ENCODE data around the gene ACAN.

ACAN gene

DNA sequence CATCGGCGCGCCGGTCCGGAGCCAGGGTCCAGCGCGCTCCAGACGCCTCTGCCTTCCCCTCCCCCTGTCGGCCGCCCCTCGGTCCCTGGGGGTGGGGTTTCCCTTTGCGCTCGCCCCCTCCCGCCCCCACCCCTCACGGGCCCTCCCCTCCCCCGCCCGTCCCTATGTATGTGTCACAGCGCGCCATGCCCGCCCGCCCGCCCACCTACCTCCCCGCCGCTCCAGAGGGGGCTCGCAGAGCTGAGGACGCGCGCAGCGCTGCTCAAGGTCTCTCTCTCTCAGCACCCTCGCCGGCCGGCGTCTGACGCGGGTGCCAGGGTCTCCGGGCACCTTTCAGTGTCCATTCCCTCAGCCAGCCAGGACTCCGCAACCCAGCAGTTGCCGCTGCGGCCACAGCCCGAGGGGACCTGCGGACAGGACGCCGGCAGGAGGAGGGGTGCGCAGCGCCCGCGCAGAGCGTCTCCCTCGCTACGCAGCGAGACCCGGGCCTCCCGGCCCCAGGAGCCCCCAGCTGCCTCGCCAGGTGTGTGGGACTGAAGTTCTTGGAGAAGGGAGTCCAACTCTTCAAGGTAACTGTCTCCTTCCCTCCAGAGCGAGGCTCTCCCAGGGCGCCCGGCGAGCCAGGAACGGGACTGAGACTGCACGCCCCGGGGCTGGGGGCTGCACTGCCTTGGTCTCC, at the start of gene ACAN:
ACAN (plus strand) TSS at position 196 of the 679 bp plus-strand sequence. CDS start 32,771 bp downstream, outside the sequence.
- DNase-seq, result no peak

DNA sequence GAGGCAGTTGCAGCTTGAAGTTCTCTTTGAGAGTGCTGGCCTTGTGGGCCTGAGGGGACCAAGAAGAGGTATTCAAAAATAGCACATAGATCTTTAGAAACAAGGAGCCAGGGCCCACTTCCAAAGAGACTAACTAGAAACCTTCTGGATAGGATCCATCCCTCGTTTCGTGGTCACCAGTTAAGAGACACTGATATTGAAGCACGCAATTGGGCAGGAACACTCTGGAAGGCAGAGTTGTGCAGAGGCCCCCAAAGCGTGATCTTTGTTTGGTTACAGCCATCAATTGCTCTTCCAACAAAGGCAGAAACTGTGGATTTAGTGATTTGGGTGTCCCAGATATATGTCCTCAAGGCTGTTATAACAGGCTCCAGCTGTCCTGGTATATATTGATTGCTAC, 46.7 kb upstream of the ACAN start:
- no peak for DNase-seq

DNA sequence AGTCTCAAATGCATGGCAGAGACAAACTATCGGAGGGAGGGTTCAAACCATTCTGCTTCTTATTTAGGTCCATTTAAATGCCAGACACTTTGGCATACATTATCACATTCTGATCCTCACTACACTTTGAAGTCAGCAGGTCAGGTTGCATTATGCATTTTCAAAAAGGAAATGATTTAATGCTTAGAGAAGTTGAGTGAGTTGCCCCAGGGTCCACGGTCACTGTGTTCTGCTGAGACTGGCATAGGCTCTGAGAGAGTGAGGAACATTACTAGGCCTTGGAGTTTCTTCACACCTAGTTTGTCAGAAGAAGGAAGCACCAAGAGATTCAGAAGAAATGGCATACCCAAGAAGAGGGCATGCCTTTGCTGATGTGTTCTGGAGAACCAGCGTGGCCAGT, 46.3 kb upstream of the ACAN start:
- DNase-seq, result no peak

DNA sequence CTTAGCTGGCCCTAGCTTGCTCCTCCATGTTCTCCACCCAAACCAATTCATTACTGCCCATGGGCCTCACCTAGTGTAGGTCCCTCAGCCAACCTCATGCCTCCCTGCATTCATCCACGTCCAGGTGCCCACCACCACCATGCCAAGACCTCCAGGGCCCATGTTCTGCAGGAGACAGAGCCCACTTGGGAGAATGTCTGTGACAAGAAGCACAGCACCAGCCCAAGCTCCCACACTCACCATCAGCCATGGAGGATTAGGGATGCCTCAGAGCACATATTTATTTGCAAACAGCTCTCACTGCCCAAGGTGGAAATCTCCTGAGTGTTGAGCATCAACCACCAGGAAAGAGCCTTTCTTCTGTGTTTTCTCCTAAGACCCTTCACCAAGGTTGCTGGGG, 43.4 kb upstream of the ACAN start:
- no peak for DNase-seq

DNA sequence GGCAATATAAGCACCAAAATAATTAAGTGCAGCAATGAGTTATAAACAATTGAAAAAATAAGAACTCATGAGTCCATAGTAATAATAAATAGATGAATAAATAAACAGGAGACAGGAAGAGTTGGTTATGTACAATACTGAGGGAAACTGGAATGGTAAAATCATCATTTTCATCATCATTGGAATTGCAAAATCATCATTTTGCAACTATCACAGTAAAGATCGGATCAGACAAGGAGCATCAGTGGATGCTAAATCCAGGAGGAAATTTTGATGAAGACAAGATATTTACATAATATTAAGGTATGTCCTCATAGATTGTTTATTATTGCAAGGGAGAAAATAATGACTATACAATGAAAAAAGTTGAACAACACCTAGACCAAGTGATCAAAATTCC, 38.8 kb upstream of the ACAN start:
- DNase-seq, result no peak

DNA sequence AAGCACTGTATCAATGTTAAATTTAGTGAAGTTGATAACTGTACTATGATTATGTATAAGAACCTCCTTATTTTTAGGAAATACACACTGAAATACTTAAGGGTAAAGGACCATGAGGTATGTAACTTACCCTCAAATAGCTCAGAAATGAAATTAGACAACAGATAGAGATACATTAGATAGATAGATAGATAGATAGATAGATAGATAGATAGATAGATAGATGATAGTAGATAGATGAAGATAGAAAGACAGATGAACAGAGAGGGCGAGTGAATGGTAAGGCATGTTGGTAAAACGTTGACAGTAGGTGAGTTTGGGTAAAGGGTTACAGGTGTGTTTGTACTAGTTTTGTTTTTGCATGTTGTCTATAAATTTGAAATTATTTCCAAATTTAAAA, 38.0 kb upstream of the ACAN start:
- DNase-seq, result no peak

DNA sequence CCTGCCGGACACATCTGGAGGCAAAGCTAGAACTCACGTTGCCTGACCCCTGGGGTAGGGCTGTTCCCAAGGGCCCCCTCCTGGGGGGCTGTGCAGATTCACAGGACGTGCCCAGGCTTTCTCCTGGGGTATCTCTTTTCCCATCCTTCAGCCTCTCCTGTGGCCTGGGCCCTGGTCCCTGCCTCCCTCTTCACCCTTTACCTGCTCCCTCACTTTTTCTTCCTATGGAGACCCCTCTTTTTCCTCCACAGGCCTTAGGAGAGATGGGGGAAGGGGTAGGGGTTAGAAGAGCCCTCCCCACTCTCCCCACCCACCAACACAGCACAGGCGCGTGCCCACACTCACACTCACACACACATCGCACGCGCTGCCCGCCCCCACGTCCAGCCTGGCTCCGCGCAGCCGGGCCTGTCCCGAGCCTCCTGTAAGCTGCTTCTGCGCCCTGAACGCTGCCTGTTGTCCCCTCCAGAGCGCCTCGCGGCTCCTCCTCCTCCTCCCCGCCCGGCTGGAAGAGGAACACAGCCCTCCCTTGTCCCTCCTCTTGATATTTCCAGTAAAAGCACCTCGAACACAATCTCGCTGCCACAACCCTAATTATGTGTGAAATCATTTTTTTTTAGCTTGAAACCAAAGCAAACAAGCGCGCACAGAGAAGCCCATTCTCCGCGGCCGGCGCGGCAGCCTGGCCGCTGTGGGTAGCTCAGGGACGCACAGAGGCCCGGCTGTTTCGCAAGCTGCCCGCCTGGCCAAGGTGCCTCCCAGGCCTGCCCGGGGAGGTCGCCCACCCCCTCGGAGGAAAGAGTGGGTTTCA, 33.9 kb upstream of the ACAN start:
- DNase-seq, result no peak

DNA sequence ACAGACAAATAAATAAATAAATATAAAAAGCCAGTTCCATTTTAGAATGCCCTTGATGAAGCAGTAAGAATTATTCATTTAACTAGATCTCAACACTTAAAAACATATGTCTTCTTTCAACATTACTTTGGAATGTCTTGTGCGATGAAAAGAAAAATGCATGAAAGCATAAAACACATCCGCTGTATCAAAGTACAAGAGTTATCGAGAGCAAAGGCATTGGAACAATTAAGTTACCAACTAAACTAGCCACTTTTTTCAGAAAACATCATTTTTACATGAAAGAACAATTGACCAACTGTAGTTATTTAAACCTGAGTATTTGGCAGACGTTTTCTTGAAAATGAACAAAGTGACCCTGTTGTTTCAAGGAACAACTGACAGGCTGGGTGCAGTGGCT, 27.5 kb upstream of the ACAN start:
- DNase-seq, result no peak

DNA sequence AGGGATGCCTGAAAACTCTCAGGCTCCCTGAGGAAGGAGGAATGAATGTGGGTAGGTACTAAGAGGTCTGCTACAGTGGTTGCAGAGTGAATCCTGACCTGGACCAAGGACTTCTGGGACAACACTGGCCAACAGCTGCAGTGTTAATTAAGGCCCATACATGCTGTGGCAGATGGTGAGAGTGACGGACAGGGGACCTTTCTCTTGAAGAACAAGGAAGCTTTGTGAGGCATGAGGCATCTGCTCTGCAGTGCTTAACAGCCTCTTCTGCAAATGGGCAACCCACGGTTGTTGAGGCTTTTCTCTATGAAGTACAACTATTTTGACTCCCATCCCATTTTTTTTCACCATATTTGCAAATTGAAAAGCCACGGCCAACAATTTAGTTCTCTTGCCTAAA, 26.6 kb upstream of the ACAN start:
- DNase-seq, result no peak

DNA sequence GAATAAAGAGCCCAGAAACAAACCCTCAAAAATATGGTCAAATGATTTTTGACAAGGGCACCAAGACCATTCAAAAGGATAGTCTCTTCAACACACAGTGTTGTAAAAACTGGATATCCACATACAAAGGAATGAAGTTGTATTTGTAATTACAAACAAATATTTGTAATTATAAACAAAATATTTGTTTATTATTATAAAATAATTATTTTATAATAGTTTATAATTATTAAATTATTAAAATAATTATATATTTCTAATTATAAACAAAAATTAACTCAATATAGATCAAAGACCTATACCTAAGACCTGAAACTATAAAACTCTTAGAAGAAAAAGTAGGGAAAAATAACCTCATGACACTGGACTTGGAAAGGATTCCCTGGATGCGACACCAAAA, 23.3 kb upstream of the ACAN start:
- DNase-seq, result no peak

DNA sequence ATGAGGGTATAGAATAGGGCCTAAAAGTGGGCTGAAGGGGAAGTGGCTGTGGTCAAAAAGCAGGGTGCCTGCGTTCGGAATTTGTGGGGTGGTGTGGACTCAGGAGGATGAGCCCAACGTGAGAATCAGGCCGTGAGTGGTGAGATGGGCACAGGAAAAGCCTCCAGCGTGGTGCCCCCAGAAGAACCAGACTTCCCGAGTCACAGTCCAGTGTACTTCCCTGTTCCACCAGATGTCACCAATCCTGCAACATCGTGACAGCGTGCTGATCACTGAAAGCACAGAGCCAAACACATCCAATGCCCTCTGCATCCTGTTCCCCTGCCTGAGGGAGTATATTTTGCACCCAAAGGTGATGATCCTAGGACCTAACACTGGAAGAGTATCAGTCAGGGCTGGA, 20.8 kb upstream of the ACAN start:
- no peak for DNase-seq

DNA sequence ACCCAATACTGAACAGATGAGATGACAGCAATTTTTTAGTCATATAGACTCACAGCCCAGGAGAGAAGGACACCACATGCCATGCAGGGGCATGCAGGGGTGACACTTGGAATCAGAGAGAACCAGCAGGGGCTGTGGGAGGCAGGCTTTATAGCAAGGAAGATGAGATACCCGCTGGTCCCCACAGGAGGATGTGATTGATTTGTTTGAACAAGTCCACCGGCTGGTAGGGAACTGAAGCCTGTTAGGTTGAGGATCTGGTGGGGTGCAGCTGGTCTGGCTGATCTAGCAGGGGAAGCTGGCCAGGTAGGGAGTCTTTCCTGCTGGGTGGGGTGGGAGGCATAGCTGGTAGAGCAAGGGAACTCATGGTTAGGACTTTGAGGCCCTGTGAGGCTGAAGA, 18.0 kb upstream of the ACAN start:
- DNase-seq, result no peak

DNA sequence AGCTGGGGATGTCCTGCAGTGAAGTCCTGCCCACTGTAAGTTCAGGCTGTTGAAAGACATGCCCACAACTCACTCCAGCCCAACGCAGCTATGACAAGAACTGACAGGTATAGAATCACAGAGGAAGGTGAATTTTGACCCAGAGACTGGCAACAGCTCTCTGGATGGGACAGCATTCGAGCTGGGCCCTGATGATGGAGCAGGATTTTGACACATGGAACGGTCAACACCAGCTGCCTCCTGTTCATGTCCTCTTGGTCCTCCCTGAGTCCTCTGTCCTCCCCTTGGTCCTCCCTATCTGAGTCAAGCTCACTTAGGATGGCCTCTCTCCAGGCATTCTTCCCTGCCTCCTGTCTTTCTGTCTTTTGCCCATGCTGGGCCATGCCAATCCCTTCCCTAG, 15.2 kb upstream of the ACAN start:
- DNase-seq, result no peak

DNA sequence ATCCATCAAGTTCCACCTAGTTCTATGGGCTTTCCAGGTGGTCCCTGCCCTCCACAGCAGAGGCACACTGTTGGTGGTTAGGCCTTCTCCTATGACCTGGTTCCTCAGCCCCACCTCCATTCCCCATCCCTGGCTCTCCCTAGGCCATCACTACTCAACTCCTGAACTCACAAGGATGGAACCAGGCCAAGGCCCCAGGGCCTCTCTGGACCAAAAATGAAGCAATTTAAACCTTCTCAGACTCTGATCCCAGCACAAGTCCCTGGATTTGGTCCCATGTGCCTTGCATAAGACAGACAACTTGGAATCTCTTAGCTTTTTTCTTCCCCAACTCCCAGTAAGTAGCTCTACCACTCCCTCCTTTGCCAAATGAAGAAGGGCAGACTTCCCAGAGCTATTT, 14.4 kb upstream of the ACAN start:
- no peak for DNase-seq

DNA sequence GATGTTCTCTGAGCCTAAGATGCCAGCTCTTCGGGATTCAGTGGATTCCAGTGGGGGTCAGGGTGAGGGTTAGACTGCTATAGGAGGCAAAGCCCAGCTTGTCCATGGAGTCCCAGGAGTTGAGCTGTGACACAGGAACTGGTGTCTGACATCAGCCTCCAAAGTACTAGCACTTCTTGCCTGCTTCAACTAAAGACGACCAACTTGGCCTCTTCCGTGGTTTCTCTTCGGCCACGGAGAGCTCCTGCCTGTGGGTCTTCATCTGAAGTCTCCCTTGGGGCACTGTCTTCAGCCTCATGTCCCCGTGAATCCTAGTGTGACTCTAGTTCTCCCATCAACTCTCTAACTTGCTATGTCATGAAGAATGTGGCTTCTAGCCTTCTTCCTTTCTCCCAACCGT, 12.8 kb upstream of the ACAN start:
- DNase-seq, result no peak

DNA sequence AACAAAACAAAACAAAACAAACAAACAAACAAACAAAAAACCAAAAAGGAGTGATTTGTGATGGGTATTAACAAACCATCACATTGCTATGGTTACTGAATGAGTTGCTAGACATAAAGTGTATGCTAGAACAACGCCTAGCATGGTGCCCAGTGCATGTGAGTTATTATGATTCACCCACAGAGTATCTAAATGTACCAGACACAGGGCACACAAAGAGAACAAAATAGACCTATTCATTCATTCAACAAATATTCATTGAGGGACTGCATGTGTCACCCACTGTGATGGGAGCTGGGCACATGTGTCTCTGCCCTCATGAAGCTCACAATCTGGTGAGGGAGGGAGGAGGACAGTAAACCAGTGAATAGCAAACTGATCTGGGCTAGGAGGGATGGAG, 11.6 kb upstream of the ACAN start:
- no peak for DNase-seq

DNA sequence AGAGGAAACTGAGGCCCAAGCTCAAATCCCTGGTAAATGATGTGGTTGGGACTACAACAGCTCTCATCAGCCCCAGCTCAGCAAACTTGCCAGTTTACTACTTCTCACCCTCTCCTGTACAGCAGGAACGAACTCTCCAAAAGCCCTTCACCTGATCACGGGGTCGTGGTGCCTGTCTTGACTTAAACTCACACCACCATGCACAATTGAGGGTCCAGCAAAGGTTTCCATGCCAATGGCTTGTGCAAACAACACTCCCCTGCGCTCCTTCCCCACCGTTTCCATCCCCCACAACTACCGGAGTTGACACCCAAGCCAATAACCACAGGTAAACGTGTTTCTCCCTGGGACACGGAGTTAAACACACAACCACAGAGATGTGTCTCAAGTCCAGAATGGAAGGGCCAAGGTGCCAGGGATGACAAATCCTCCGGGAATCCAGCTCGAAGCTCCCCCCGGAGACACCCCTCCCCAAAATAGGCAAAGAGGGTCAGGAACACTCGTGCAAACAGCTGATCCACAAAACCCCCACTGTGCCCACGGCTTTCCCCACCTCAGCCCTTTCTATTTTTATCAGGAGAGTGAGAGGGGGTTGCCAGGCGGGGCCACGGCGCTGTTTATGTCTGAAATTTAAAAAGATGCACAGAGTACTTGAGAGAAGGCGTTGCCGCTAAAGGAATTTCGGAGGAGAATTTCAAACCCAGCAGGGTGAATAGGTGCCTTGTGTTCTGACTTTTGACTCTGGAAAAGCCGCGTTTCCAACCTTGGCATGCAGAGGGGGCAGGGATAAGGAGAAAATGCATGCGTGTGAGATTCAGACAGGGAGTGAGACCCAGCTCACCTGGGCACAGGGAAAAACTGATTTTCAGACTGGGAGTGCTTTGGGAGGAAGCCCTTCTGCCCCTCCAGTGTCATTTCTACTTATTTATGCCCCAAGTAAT, 10.6 kb upstream of the ACAN start:
- no peak for DNase-seq

DNA sequence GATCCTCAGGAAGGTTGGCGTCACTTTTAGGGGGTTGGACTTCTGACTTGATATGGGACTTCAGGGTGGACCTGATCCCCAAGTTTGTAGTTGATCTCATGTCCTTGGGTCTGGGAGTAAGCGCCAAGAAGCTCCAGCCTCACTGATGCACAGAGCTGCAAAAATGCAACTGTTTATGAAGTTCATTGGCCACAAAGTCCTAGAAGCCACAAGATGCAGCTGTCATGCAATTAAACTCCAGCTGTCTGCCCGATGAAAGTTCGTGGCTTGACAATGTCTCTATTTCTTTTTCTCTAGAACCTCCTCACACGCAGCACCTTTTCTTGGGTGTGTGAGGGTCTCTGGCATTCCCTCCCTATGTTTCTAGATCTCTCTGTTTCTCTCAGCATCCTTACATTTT, 9.2 kb upstream of the ACAN start:
- DNase-seq, result no peak

DNA sequence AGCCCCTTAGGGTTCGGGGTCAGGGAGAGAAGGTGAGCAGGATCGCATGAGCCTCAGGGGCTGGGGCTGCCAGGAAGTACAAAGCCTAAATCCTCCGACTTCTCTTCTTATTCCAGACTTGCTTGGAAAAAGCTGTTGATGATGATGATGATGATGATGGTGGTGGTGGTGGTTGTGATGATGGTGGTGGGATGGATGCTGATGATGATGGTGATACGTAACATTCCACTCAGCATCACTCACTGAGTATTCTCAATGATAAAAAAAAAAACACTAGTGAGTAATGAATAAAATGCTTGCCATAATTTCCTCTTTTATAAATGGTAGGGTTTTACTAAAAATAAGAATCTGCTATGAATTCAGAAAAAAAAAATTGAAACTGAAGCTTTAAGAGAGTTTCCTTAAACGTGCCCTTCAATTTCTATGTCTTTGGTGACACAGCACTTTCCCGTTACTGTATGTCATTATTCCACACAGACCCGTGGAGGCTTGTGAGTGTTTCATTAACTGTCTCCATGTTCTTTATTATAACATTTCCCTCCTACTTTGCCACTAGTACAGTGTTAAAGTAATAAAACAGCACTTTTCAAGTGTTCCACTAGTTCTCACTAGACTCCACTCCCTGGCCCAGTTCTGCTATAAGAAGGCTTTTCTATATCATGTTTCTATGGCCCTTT, 5.4 kb upstream of the ACAN start:
- no peak for DNase-seq

DNA sequence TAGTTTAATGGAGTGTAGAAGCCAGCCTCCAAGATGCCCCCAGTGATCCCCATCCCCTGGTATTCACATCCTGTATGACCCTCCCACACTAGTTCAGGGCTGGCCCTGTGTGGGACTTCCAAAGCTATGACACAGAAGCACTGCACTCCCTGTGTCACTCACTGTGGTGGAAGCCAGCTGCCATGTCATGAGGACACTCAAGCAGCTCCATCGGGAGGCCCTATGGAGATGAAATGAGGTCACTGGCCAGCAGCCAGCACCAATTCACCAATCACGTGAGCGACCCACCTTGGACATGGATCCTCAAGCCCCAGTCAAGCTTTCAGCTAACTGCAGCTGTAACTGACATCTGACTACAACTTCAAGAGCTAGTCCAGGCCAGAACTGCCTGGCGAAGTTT, 3.9 kb upstream of the ACAN start:
- DNase-seq, result no peak

DNA sequence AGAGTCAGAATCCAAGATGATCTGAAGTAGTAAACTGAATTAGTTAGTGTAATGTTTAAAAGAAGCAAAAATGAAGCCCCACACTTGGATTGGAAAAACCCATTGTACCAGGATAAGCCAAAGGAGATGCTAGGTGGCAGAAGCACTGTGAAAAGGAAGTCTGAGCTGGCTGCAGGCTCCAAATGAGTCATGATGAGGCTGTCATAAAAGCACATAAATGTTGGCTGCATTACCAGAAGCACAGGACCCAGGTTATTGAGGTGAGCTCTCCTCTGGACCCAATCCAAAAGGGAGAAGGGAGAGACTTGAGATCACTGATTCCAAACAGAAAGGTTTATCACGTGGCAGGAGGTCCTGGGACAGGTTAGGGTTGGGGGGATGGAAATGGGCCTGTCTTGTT, 3.2 kb upstream of the ACAN start:
- DNase-seq, result no peak

DNA sequence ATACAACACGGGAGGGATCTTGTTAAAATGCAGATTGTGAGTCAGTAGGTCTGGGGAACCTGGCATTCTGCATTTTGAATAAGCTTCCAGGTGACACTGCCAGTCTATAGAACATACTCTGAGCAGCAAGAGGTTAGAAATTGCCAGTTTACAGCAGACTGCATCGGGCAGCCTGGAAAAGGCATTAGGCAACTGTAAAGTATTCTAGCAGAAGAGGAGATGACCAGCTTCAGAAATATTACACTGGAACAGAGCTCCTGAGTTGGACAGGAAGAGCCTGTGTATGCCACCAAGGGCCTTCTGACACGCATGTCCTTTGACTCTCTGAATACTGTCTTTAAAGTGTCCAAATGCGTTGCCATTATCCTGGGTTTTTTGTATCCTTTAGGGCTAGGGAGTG, 2.5 kb upstream of the ACAN start:
- DNase-seq, result no peak
